UCSD-AML1 (cell line): Measurements from ENCODE around the gene LYRM9.
A peak's percentile ranks its signal among the peaks of the same experiment; 100 is the strongest.
"Not testable (repeated sequence)": the region's sequence is repeated elsewhere in the genome, so short reads cannot be mapped to it uniquely, and the experiment has no call there.

Source experiments
- DNase-seq: peaks from one replicate; lab custom pipeline; 2025; ENCODE audit not compliant: unreplicated experiment; lab: John Stamatoyannopoulos, UW

The LYRM9 gene

DNA sequence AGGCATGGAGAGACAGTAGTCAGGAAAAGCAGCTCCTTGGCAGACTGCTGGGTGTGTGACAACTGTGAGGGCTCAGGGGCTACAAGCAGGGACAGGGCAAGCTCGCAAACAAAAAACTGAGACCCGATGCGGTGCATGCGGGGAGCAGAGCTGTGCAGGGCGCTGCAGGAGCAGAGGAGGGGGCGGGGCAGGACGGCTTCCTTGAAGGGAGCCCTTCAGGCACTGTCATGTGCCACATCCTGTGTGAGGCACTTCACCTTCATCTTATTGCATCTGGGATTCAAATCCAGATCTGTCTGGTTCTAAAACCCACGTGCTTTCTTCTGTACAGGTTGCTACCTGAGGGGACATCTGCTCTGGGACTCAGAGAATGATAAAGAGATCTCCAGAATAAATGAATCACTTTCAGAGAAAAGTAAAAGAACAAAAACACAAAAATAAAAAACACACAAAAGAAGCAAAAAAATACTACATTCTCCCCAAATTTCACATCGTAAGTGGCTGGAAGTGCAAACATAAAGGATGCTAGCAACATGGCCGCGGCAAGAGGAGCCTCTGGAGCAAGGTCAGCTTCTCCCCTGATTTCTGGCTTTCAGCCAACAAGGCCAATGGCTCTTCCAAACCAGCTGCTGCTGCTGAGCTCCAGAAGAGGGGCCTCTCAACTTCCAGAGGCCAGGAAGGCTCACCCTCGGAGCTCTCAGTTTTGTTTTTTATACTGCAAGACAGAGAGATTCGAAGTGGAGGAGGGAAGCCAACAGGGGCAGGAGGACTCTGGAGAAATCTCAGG is 14.2 kb downstream of the LYRM9 start:
- no peak for DNase-seq

DNA sequence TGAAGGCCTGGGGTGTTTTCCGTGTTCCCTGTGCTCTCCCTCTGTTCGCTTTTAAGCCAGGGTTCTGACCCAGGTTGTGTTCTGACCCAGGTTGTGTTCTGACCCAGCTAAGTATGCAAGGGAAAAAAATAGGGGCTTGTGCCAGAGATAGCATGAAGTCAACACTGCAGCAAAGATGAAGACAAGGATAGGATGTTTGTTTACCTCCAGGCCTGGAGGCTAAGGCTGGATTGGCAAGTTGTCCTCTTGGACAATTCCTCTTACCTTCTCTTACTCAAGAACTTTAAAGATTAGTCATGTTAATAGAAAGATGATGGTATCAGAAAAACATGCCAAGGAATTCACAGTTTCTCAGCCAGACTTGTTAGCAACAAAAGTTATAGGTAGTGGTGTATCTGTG is 19.4 kb downstream of the LYRM9 start:
- DNase-seq, result no peak

DNA sequence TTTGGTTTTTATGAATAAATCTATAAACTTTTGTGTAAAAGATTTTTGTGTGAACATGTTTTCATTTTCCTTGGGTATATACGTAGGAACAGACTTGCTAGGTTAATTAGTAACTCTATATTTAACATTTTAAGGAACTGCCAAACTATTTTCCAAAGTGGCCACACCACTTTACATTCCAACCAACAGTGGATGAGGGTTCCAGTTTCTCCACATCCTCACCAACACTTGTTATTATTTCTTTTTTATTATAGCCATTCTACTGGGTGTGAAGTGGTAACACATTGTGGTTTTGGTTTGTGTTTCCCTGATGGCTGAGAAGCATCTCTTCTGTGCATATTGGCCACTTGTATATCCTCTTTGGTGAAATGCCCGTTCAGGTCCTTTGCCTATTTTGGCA is 20.0 kb downstream of the LYRM9 start:
- no peak for DNase-seq

DNA sequence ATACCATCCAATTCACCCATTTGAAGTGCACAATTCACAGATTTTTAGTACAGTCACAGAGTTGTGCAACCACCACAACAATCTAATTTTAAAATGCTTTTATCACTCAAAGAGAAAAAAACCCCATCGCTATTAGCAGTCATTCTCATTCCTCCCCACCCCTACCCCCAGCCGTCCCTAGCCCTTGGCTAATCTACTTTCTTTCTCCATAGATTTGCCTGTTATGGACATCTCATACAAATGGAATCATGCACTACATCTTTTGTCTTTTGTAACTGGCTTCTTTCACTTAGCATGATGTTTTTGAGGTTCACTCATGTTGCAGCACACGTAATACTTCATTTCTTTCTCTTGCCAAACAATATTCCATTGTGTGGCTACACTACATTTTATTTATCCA is 20.4 kb downstream of the LYRM9 start:
- no peak for DNase-seq

DNA sequence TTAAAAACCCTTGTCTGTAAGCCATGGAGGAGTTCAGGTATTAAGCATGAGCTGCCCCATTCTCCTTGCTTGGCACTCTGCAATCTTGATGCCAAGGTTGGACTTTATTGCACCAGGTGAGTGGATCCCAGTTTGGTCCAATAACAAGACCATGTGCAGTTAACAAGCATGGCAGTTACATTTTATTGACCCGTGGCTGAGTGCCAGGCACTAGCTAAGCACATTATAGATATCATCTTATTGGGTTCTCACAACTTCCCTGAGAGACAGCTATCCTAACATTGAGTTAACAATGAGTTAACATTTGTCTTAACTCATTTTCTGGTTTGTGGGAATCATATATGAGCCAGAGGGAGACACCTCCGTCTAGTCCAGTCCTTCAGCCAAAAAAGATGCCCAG is 21.8 kb downstream of the LYRM9 start:
- no peak for DNase-seq

DNA sequence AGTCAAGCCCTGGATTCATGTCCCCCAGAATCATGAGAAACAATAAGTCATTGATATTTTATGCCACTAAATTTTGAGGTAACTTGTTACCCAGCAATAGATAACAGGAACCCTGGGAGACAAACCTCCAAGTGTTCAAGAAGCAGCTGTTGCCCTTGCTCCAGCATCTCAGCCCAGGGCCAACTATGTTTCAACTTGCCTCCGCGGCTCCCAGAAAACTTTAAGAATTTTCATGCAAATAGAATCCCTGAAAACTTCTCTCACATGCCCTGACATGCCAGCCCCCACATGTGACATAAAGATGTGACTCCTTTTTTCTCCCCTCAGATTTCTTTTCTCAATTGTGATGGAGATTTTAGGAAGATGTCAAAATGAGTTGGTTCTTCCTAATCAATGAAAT is 22.8 kb downstream of the LYRM9 start:
- no peak for DNase-seq

DNA sequence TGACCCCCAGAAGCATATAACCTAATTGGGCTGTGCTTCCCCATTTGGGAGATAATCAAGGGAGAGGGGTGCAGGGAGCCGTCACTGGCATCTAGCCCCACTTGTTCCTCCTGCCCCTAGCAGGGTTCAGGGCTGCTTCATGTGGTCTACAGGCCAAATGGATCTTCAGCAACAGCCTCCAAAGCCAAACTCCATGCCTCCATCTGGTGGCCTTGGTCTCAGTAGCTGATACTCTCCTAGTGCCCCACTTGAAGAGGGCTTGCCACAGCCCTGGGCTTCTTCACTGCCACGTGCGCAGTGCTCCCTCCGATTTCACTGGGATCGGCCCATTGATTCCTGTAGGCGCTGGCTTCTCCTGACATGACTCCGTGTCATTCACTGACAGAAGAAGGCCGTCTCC is 24.6 kb downstream of the LYRM9 start:
- DNase-seq, result peak; percentile 41

DNA sequence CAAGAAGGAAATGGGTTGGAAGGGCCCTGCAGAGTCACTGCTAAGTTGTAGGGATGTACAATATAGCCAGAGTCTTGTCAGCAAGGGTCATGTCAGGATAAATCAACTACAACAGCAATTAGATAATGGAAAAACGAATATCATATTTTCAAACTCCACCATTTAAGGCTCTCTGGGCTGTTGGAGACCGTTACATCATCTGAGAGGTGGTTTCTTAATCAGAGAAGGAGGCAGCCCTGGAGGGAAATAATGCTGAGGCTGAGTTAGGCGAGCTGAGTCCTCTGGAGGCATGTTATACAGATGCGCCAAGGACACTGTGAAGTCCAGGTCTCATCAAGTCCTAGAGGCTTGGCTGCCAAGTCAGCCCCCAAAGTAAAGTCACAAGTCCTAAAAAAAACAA is 30.3 kb downstream of the LYRM9 start:
- DNase-seq, result no peak

DNA sequence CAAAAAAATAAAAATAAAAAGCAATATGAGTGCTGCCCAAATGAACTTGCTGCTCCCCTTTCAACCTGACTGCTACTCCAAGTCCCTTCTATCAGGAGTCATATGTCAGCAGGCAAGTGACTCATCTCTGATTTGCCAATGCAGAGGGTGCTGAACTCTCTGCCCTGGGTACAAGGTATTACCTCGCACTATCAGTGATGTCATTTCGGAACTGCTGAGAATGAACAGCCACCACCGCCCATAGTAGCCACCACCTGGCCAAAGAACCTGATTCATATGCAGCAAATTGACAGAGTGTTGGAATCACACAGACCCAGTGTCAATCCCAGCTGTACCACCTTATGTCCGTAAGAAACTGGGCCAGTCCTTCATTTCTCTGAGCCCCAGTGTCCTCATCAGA is 31.2 kb downstream of the LYRM9 start:
- DNase-seq, result no peak

DNA sequence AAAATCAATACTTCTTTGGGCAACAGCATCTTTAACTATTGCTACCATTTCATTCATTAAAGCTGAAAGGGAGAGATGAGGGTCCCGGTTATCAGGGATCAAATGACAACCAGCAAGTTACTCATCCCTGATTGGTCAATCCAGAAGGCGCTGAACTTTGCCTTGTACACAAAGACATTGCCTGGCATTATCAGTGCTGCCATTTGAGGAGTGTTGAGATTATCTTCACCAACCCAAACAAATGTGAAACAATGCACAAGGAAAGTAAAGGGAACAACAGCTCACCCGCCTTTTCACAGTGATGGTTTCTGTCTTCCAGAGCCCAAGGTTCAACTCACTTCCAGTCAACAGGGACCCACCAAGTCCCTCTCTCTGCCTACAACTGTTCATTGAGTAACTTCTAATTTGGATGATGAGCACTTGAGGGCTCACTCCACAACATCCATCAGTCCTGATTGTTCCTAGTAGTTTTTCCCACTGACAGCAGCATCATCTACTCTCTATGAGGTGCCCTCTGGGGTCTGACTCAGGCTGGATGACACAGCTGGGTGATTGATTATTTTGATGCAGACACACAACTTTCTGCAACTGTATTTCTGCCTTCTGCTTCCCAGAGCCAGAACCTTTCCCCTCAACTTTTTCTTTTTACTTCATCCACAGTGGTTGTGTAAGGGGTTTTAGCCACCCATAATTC is 32.0 kb downstream of the LYRM9 start:
- DNase-seq, result no peak

DNA sequence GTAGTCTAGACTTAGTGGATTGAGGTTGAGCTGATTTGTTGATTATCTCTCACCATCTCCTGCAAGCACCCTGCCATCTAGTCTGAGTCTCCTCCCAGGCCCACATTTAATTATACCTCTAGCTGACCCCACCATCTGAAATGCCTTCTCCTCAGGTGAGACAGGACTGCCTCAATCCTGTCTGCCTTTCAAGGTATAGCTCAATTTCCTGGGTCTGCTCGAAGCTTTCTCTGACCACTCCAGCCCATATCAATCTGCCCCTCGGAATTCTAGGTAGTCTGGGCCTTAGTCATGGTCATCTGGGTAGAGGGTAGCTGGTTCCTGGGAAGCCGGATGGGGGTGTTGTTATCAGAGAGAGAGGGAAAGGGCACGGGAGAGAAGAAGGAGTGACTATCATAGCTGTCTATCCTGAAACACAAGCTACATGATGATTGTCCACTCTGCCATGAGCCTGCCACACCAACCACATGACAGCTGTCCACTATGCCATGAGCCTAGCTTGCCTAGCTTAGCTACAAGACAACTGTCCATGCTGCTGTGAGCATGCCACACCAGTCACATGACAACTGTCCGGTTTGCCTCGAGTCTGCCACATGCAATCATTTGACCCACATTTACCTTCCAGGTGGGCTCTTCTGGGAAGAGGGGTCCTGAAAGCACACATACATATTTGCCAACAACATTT is 34.4 kb downstream of the LYRM9 start:
- no peak for DNase-seq

DNA sequence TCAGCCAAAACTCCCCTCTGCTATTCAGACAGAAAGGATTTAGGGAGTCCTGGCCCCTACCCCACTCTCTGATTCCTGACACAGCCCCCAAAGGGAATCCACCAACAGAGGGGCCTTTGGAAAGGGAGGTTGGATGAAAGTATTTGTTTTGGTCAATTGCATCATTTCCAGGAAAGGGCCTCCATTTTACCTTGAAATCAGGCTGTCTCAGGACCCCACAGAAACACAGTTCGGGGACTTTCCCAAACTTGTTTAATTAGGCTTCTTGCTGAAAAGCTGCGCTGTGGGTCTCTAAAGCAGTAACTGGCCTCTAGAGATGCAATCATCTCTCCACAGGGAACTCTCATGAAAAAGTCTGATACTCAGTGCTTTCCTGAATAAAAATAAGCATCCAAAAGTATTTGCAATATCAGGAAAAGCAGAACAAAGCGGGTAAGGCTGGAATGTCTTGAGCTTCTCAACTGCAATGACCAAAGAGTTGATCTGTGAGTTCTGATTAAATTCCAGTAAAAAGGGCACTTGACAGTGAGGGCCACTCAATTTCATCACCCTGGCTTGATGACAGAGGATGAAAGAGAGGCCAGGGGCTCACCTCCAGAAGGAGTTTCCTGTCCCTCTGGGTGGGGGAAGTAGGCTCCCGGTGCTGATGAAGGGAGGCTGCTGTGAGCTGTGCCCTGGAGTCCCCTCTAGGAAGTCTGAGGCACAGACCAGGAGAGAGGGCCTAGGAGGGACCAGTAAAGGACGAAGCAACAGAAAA is 36.3 kb downstream of the LYRM9 start:
- no peak for DNase-seq

DNA sequence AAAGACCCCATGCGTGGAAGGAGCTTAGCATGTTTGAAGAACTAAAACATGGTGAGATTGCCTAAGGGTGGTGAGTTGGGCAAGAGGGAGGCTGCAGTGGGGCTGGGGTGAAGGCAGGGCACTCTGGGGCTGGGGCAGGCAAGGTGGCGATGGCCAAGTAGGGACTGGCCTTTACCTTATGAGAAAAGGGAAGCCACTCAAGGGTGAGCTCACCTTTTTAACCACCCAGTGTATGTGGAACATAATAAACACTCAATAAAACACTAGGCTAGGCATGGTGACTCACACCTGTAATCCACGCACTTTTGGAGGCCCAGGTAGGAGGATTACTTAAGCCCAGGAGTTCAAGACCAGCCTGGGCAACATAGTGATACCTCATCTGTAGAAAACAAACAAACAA is 37.7 kb downstream of the LYRM9 start:
- DNase-seq, result no peak

DNA sequence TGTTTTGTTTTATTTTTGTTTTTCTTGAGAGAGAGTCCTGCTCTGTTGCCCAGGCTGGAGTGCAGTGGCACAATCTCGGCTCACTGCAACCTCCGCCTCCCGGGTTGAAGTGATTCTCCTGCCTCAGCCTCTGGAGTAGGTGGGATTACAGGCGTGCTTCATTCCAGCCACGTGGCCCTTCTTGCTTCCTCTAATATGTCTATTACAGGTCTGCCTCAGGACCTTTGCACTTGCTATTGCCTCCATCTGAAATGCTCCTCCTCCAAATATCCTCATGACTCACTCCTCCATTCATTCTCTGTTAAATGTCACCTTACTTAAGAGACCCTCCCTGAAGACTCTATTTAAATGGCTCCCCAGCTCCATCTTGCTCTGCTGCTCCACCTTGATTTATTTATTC is 39.0 kb downstream of the LYRM9 start:
- DNase-seq, result no peak

DNA sequence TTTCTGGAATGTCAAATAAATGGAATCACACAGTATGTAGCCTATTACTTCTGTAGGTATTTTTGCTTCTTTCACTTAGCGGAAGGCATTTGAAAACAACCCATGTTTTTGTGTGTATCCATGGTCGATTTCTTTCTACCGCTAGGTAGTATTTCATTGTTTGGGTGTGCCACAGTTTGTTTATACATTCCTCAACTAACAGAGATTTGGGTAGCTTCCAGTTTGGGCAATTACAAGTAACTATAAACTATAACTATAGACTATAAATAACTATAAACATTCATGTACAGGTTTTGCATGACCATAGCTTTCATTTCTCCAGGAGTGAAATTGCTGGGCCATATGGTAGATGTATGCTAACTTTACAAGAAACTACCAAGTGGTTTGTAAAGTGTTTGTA is 40.1 kb downstream of the LYRM9 start:
- no peak for DNase-seq

DNA sequence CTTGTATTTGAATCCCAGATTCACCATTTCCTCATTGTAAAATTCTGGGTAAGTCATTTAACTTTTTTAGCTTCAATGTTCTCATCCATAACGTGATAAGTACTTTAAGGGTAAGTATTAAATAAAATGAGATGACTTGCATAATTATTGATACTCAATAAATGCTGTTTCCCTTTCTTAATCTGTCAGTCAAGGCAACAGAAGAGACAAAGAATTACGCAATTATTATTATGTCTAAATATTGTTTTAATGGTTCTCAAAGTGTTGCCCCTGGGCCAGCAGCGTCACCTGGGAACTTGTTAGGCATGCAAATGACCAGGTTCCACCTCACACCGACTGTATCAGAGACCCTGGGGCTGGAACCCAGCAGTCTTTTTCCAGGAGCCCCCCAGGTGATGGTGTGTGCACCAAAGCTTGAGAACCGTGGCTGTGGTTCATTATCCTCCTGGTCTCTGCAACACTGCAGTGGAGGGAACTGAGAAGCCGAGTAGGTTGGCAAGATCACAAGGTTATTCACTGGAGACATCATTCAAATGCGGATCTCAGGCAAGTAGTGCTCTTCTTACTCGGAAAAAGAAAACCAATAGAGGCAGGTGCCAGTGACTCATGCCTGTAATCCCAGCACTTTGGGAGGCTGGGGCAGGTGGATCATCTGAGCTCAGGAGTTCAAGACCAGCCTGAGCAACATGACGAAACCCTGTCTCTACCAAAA is 43.5 kb downstream of the LYRM9 start:
- DNase-seq, result no peak

DNA sequence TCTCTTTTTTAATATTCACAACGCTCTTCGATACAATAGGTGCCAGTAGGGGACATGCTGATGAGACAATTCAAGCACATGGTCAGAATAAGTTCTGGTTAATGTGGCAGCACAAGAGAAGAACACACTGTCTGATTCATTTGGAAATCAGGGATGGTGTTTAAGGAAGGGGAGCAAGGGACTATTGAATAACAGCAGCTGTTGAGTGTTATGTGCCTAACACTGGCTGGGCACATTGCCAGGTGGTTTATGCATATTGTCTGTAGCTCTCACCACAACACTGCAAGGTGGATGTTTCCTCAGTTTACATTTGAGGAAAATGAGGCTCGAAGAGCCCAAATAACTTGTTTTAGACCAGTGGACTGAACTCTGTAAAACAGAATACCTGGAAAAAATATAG is 44.2 kb downstream of the LYRM9 start:
- DNase-seq, result no peak

DNA sequence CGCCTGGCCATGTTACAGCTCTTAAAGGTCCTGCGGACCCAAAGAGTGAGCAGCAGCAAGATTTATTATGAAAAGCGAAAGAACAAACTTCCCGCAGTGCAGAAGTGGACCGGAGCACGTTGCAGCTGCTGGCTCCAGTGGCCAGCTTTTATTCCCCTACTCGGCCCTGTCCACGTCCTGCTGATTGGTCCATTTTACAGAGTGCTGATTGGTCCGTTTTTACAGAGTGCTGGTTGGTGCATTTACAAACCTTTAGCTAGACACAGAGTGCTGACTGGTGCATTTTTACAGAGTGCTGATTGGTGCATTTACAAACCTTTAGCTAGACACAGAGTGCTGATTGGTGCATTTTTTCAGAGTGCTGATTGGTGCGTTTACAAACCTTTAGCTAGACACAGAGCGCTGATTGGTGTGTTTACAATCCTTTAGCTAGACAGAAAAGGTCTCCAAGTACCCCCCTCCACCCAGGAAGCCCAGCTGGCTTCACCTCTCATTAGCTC is 46.3 kb downstream of the LYRM9 start:
- not testable (repeated sequence) for DNase-seq

DNA sequence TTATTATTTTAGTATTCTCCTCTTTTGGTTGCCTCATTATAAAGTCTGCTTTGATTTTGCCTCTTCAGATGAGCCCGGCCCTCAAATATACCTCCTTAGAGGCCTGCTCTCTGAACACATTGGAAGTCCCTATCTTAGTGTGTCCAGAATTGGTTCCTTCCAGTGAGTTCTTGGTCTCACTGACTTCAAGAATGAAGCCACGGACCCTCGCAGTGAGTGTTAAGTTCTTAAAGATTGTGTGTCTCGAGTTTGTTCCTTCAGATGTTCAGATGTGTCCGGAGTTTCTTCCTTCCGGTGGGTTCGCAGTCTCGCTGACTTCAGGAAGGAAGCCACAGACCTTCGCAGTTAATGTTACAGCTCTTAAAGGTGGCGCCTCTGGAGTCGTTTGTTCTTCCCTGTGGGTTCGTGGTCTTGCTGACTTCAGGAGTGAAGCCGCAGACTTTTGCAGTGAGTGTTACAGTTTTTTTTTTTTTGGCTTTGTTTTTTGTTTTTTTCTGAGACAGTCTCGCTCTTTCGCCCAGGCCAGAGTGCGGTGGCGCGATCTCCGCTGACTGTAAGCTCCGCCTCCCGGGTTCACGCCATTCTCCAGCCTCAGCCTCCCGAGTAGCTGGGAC is 47.0 kb downstream of the LYRM9 start:
- DNase-seq, result peak; percentile 69
